ENCODE results near the gene ZMPSTE24. TPM values are rescaled to one million over a fixed set of nuclear protein-coding genes. Genes with fewer than 3 reads are reported as not detected.

ZMPSTE24 gene
- polyA plus RNA-seq, 6 donors from 2014 or later, result 17.1 to 24.8 (median 20.7) TPM

DNA sequence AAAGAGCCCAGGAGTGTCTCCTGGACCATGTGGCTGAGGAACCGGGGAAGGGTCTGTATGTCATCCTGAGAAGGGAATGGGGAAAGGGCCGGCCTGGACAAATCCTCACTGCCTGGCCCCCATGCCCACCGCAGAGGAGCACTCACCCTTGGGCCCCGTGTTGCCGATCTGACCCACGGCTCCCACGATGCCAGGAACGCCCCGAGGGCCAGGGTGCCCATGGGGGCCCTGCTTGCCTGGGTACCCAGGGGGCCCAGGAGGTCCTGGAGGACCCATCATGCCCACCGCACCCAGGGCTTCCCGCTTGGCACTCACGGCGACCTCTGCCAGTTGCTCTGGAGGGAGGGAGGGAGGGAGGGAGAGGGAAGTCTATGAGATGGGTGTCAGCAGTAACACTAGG, 44.4 kb downstream of the ZMPSTE24 start:
- Mint-ChIP-seq H3K4me3 (no peak overlapping the region), H3K9me3 (no peaks in the 10 kb centered on the region), H3K36me3 (no peaks in the 10 kb centered on the region), H3K27ac (no peak overlapping the region), H3K4me1 (no peaks in the 10 kb centered on the region), H3K27me3 (peaks cover 0 to 7% (median 0%) of the 10 kb centered on the region in 3 donors)
- no peak for ATAC-seq (ENCODE audit: low read depth in 2 of 2)
- DNase-seq, result no peak

DNA sequence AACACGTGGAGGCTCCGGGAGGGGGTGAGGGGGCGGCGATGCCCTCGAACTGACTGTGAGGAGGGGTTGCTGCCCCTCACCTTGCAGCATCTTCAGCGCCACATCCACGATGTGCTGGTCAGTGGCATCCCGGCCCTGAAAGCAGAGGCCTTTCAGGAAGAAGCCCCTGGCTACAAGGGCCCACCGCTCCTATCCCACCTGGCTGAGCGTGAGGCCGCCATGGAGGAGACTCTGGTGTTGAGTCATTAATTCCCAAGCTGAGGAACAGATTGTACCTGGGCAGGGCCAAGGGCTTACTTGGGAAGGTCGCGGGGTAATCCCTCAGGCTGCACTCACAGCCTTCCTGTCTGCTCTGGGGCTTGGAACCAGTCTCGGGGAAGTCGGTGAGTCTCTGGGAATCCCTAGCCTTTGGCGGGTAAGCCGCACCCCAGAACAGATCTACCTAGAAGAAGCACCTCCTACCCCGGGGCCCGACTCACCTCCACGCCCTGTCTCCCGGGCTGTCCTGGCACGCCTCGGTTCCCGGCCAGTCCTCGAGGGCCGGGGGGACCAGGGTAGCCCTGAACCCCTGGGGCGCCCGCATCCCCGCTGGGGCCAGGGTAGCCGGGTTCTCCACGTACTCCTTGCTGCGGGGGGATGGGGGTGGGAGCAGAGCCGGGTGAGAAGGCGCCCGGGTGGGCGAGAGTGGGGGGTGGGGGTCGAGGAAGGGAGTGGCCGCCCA, 45.2 kb downstream of the ZMPSTE24 start:
- no peak for DNase-seq
- H3K4me3 Mint-ChIP-seq, result no peak overlapping the region
- H3K9me3 Mint-ChIP-seq, result no peaks in the 10 kb centered on the region
- ATAC-seq (ENCODE audit: low read depth in 2 of 2), result no peak
- peaks cover 0 to 7% (median 0%) of the 10 kb centered on the region in 3 donors for H3K27me3 Mint-ChIP-seq
- H3K27ac Mint-ChIP-seq, result no peak overlapping the region
- no peaks in the 10 kb centered on the region for H3K4me1 Mint-ChIP-seq
- no peaks in the 10 kb centered on the region for H3K36me3 Mint-ChIP-seq

DNA sequence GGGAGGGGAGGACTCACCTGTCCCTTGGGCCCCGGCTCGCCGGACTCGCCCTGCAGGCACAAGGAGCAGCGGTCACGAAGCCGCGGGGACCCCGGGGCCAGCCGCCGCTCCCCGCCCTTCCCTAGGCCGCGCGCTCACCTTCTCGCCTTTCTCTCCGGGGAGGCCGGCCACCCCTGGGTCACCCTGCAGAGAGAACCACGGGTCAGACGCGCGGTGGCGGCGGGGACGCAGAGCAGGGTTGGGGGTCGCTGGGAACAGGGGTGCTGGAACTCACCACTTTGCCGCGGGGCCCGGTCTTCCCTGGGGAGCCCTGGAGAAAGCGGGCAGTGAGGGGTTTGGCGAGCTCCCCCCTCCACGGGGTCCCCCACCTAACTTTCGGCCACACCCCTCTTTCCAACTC, 45.8 kb downstream of the ZMPSTE24 start:
- H3K27me3 Mint-ChIP-seq, result peaks cover 0 to 7% (median 0%) of the 10 kb centered on the region in 3 donors
- no peaks in the 10 kb centered on the region for H3K9me3 Mint-ChIP-seq
- ATAC-seq (ENCODE audit: low read depth in 2 of 2) (no peak), DNase-seq (no peak)
- H3K4me3 Mint-ChIP-seq, result peak overlapping the region in 2 of 8 donors; percentile 29 to 56
- H3K4me1 Mint-ChIP-seq, result no peaks in the 10 kb centered on the region
- H3K27ac Mint-ChIP-seq, result no peak overlapping the region
- no peaks in the 10 kb centered on the region for H3K36me3 Mint-ChIP-seq

DNA sequence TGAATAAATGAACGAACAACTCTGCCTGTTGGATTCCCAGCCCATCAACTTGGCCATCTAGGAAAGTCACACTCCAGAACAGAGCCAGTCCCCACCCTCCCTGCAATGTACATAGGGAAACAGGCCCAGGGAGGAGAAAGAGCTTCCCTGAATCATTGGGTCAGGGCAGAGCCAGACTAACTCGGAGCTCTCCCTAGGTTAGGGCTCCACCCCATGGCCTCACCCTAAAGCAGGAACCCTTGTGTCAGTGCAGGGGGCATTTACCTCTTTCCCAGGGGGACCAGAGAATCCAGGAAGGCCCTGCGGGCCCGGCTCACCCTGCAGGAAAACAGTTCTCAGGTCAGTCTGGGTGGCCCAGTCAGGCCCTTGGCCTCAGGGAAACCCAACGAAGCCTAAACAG, 47.4 kb downstream of the ZMPSTE24 start:
- H3K4me1 Mint-ChIP-seq, result peaks cover 0 to 4% (median under 1%) of the 10 kb centered on the region in 3 donors
- H3K27ac Mint-ChIP-seq, result no peak overlapping the region
- H3K4me3 Mint-ChIP-seq, result no peak overlapping the region
- DNase-seq, result no peak
- ATAC-seq (ENCODE audit: low read depth in 2 of 2), result no peak
- H3K9me3 Mint-ChIP-seq, result no peaks in the 10 kb centered on the region
- peaks cover 0 to 1% (median 0%) of the 10 kb centered on the region in 3 donors for H3K27me3 Mint-ChIP-seq
- H3K36me3 Mint-ChIP-seq, result no peaks in the 10 kb centered on the region

DNA sequence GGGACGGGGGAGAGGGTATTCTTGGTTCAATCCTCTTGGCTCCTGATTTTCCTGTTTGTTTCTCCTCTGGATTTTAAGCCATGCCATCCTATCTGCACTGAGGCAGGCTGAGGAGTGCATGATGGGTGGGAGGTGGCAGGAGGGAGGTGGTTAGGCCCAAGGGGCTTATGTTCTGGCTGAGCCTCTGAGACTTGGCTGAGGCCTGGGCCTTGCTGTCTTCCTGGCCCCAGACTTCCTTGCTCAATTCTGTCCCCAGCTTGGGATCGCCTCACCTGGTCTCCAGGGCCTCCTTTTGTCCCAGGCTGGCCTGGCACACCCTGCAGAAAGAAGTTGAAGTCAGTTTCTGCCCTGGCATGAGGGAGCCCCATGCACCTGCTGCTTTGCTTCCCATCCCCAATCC, 47.8 kb downstream of the ZMPSTE24 start:
- Mint-ChIP-seq H3K27ac (peak overlapping the region in 1 of 6 donors; percentile 22), H3K4me1 (peaks cover 0 to 8% (median 4%) of the 10 kb centered on the region in 3 donors), H3K36me3 (no peaks in the 10 kb centered on the region), H3K27me3 (no peaks in the 10 kb centered on the region), H3K9me3 (no peaks in the 10 kb centered on the region), H3K4me3 (no peak overlapping the region)
- no peak for ATAC-seq (ENCODE audit: low read depth in 2 of 2)
- DNase-seq, result no peak

DNA sequence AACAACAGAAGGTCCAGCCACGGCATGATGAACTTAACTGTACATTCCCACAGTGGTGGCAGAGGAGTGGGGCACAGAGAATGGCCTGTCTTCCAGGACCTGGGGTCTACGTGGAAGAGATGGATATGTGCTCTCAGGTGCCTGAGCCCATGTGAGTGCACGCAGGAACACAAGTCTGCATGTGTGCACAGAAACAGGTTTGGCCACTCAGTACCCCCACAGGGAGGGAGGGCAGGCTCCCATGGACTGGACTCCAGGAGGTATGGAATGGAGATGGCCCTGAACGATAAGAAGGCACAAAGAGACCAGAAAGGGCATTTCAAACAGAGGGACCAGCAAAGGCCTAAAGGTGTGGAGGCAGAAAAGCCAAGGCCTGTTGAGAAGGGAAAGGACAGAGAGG, 48.3 kb downstream of the ZMPSTE24 start:
- no peaks in the 10 kb centered on the region for H3K27me3 Mint-ChIP-seq
- H3K9me3 Mint-ChIP-seq, result no peaks in the 10 kb centered on the region
- DNase-seq (no peak), ATAC-seq (ENCODE audit: low read depth in 2 of 2) (no peak)
- peak overlapping the region in 1 of 6 donors; percentile 22 for H3K27ac Mint-ChIP-seq
- peaks cover 0 to 12% (median 4%) of the 10 kb centered on the region in 3 donors for H3K4me1 Mint-ChIP-seq
- H3K36me3 Mint-ChIP-seq, result no peaks in the 10 kb centered on the region
- H3K4me3 Mint-ChIP-seq, result no peak overlapping the region

DNA sequence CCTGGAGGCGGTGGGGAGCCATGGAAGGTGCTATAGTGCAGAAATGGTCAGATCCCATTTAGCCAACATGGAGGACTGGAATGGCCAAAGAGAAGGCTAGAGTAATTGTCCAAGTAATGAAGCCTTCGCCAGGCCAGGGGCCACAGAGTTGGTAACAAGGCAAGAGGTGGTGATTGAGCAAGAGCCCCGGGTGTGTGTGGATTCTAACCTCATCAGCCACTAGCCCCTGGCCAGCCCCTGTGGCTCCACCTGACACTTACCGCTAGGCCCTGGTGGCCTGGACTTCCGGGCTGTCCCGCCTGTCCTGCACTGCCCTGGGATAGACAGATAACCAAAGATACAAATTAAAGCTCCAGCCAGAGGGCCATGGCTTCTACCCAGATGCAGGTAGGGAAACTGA, 49.1 kb downstream of the ZMPSTE24 start:
- Mint-ChIP-seq H3K27ac (no peak overlapping the region), H3K4me1 (peaks cover 7 to 20% (median 8%) of the 10 kb centered on the region in 3 donors), H3K36me3 (no peaks in the 10 kb centered on the region), H3K27me3 (no peaks in the 10 kb centered on the region), H3K4me3 (no peak overlapping the region), H3K9me3 (no peaks in the 10 kb centered on the region)
- ATAC-seq (ENCODE audit: low read depth in 2 of 2), result no peak
- DNase-seq, result no peak

DNA sequence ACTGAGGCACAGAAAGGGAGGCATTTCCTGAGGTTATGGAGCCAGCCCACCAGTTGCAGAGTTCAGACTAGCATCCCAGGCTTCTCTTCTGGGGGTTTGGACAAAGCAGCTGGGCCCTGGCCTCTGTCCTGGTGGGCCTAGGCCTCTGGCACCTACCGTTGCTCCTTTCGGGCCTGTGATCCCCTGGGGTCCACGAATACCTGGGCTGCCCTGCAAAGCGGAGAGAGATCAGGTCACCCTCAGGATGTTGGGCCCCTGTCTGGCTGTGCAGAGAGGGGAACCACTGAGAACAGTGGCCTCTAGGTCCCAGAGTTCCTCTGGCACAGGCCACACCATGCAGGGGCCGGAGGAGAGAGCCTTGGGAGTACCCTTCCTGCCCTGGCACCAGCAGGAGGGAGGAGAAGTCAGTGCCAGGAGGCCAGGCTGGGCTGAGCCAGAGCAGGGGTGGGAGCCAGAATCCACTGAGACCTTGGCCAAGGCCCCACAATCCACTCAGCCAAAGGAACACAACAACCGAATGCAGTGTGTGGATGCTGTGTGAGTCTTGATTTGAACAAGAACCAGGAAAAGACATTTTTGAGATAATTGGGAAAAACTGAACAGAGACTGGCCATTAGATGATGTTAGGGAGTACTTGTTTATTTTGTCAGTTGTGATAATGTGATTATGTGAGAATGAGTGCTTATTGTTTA, 50.1 kb downstream of the ZMPSTE24 start:
- no peak overlapping the region for H3K27ac Mint-ChIP-seq
- H3K9me3 Mint-ChIP-seq, result no peaks in the 10 kb centered on the region
- no peaks in the 10 kb centered on the region for H3K27me3 Mint-ChIP-seq
- no peak for DNase-seq
- no peak for ATAC-seq (ENCODE audit: low read depth in 2 of 2)
- no peak overlapping the region for H3K4me3 Mint-ChIP-seq
- H3K36me3 Mint-ChIP-seq, result no peaks in the 10 kb centered on the region
- H3K4me1 Mint-ChIP-seq, result peaks cover 17 to 30% (median 17%) of the 10 kb centered on the region in 3 donors

DNA sequence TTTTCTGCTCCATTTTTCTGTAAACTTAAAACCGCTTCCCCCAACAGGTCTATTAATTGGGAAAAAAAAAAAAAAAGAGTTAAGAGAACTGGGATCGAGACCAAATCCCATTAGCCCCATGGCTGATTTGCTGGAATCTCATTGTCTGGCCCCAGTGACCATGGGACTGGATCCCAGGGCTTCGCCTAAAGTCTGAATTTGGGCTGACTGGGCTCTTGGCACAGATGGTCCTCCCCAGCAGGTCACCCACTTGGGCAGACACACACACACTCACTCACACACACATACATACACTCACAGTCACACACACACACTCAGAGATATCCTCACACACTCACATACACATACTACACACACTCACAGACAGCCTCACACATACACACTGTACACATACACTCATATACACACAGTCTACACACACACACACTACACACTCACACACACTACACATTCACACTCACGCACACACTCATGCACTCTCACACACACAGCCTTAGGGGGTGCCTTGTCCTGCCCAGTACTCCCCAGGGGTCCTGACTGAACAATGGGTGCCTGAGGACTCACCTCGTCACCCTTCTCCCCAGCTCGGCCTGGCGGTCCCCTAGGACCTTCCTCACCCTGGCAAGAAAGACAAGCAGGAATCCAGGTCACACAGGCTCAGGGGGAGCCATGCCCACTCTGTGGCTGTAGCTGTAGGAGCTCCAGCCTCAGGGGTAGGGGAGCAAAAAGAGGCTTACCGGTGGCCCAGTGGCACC, 51.5 kb downstream of the ZMPSTE24 start:
- Mint-ChIP-seq H3K9me3 (no peaks in the 10 kb centered on the region), H3K36me3 (no peaks in the 10 kb centered on the region), H3K27ac (no peak overlapping the region), H3K4me3 (no peak overlapping the region), H3K27me3 (no peaks in the 10 kb centered on the region), H3K4me1 (peaks cover 27 to 43% (median 30%) of the 10 kb centered on the region in 3 donors)
- DNase-seq (no peak), ATAC-seq (ENCODE audit: low read depth in 2 of 2) (no peak)

DNA sequence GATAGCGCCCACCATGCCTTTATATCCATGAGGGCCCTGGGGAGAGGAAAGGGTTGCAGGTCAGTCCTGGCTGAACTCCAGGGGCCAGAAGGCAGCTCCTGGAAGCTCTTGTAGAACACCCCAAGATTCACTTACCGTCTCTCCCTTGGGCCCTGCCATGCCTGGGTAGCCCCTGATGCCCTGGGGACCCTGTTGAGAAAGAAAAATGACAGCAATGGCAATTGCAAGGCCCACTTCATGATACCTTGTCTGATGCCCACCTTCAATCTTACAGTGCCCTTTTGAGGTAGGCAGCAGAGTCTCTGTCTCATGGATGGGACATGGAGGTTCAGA, 52.1 kb downstream of the ZMPSTE24 start:
- no peaks in the 10 kb centered on the region for H3K9me3 Mint-ChIP-seq
- no peak overlapping the region for H3K27ac Mint-ChIP-seq

DNA sequence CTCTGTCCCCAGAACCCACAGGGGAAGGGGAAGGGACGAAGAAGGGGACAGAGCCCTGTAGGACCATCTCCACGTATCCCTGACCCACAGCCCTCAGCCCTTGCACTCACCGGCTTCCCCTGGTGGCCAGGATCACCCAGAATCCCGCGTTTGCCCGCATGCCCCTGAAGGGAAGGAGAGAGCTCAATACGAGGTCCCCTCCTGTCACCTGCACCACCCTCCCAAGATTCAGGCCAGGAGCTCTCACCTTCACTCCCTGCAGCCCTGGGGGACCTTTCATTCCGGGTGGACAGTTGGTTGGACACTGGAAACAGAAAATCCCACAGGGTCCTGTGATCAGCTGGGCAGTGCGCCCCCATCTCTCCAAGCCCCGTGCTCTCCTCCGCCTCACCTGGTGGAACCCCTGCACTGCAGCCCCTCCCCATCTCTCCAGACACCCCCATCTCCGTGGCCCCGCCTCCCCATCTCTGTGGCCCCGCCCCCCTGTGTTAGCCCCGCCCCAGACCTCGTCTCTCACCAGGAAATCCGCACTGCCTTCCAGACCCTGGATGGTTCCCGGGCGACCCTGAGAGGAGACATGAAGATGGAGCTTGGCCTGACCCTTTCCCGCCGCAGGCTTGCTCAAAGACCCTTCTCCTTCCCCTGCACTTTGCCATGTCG, 53.1 kb downstream of the ZMPSTE24 start:
- DNase-seq, result no peak
- no peaks in the 10 kb centered on the region for H3K9me3 Mint-ChIP-seq
- no peaks in the 10 kb centered on the region for H3K27me3 Mint-ChIP-seq
- H3K4me3 Mint-ChIP-seq, result peak overlapping the region in 5 of 8 donors; percentile 15 to 59 (median 24)
- no peaks in the 10 kb centered on the region for H3K36me3 Mint-ChIP-seq
- peak overlapping the region in 3 of 6 donors; percentile 10 to 90 (median 42) for H3K27ac Mint-ChIP-seq
- ATAC-seq (ENCODE audit: low read depth in 2 of 2), result no peak
- H3K4me1 Mint-ChIP-seq, result peaks cover 32 to 57% (median 46%) of the 10 kb centered on the region in 3 donors

More for the DNA sequence above, 52.1 kb downstream of the ZMPSTE24 start:
- H3K4me1 Mint-ChIP-seq, result peaks cover 28 to 49% (median 35%) of the 10 kb centered on the region in 3 donors
- ATAC-seq (ENCODE audit: low read depth in 2 of 2), result no peak
- no peaks in the 10 kb centered on the region for H3K27me3 Mint-ChIP-seq
- no peaks in the 10 kb centered on the region for H3K36me3 Mint-ChIP-seq
- H3K4me3 Mint-ChIP-seq, result no peak overlapping the region
- DNase-seq, result no peak

DNA sequence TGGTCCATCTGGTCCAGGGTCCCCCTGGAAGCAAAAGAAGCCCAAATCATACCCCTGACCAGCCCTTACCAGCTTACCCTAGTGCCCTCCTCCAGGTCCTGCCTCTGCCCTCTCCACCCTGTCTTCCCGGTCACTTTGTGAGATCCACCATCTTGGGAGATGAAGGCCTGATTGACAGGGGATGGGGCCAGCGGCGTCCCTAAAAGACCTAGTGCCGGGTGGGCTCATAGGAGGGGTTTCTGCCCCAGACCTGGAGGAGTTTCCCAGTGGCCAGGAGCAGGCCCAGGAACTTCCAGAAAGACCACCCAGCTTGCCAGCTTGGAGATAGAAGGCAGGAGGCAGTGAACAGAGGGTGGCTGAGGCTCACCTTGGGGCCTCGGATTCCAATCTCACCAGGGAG, 53.7 kb downstream of the ZMPSTE24 start:
- H3K27ac Mint-ChIP-seq, result peak overlapping the region in 4 of 6 donors; percentile 42 to 90 (median 57)
- H3K4me3 Mint-ChIP-seq, result peak overlapping the region in 4 of 8 donors; percentile 20 to 84 (median 74)
- H3K4me1 Mint-ChIP-seq, result peaks cover 32 to 59% (median 47%) of the 10 kb centered on the region in 3 donors
- ATAC-seq (ENCODE audit: low read depth in 2 of 2), result no peak
- H3K36me3 Mint-ChIP-seq, result no peaks in the 10 kb centered on the region
- H3K27me3 Mint-ChIP-seq, result no peaks in the 10 kb centered on the region
- H3K9me3 Mint-ChIP-seq, result no peaks in the 10 kb centered on the region
- no peak for DNase-seq

Data from naive B cell (primary cell).